GM12878 (cell line): ENCODE data around the gene ANAPC15. TPM values are rescaled to one million over a fixed set of nuclear protein-coding genes. Genes with fewer than 3 reads are reported as not detected.

Experiments
- CEBPB ChIP-seq, 2 experiments: fragments of 150-350 bp in 1 of 2; IDR thresholded peaks; 2 replicates each; pipeline ENCODE4 v1.6.1; 2012 to 2014; ENCODE audit warnings: low read depth in 2 of 2, low read length in 2 of 2, borderline replicate concordance in 1 of 2, inconsistent platforms in 1 of 2
- EED ChIP-seq: sonication (generic); IDR thresholded peaks from 2 replicates; pipeline ENCODE4 v1.6.1; 2016; ENCODE audit warnings: antibody characterized with exemption, low read depth
- EP300 ChIP-seq, 2 experiments: fragments of 150-350 bp in 1 of 2; IDR thresholded peaks; 2 replicates each; pipeline ENCODE4 v1.6.1; 2011 to 2012; ENCODE audit warnings: low read depth in 2 of 2, low read length in 2 of 2, borderline replicate concordance in 1 of 2, improper control_type of control experiment in 1 of 2, inconsistent platforms in 1 of 2; ENCODE audit not compliant: control insufficient read depth in 1 of 2
- EZH2 ChIP-seq: IDR thresholded peaks from 2 replicates; pipeline ENCODE4 v1.6.1; 2012; ENCODE audit warnings: low read depth, mild to moderate bottlenecking, control low read depth, inconsistent platforms, low read length, borderline replicate concordance; ENCODE audit not compliant: control insufficient read depth
- HCFC1 ChIP-seq: fragments of 150-350 bp; IDR thresholded peaks from 2 replicates; pipeline ENCODE4 v1.6.1; 2014; ENCODE audit warnings: low read length
- MEF2B ChIP-seq: fragments of 450-650 bp; IDR thresholded peaks from 2 replicates; pipeline ENCODE4 v1.6.1; 2018; ENCODE audit warnings: mild to moderate bottlenecking, moderate library complexity; ENCODE audit not compliant: partially characterized antibody, poor library complexity, severe bottlenecking
- PAX5 ChIP-seq: IDR thresholded peaks from 2 replicates; pipeline ENCODE4 v1.6.1; 2011; ENCODE audit warnings: low read depth, low read length, borderline replicate concordance
- POU2F2 ChIP-seq: IDR thresholded peaks from 3 replicates; pipeline ENCODE4 v1.6.1; 2011; ENCODE audit warnings: low read depth, mild to moderate bottlenecking, low read length, borderline replicate concordance
- RB1 ChIP-seq: fragments of 450-650 bp; formaldehyde crosslinking; IDR thresholded peaks from 2 replicates; pipeline ENCODE4 v1.6.1; 2017; ENCODE audit warnings: mild to moderate bottlenecking, borderline replicate concordance
- RBBP5 ChIP-seq: fragments of 200-600 bp; sonication (generic); conservative IDR thresholded peaks from 2 replicates; pipeline ENCODE4 v1.6.1; 2016
- STAT3 ChIP-seq: IDR thresholded peaks from 2 replicates; pipeline ENCODE4 v1.6.1; 2011; ENCODE audit warnings: low read depth, low read length, improper control_type of control experiment
- TCF12 ChIP-seq: IDR thresholded peaks from 2 replicates; pipeline ENCODE4 v1.6.1; 2011; ENCODE audit warnings: low read depth, mild to moderate bottlenecking, low read length
- YBX1 ChIP-seq: fragments of 450-650 bp; IDR thresholded peaks from 2 replicates; pipeline ENCODE4 v1.6.1; 2016; ENCODE audit warnings: antibody characterized with exemption
- ZBED1 ChIP-seq: IDR thresholded peaks from 2 replicates; pipeline ENCODE4 v1.6.1; 2016; ENCODE audit warnings: borderline replicate concordance
- ZNF24 ChIP-seq: fragments of 450-650 bp; IDR thresholded peaks from 2 replicates; pipeline ENCODE4 v1.6.1; 2017; ENCODE audit warnings: antibody characterized with exemption, mild to moderate bottlenecking
- polyA plus RNA-seq, 11 experiments: library from polyadenylated mRNA; depleted of rRNA in 4 of 11; unstranded in 6 of 11; stranded (reverse) in 5 of 11; fragments of >200 nt; fragmentation: Nextera tagmentation in 4 of 11; fragmentation: Illumina TruSeq in 1 of 11; extraction: Ambion mirVana in 4 of 11; extraction: Trizol in 1 of 11; gene quantifications; 1 replicate in 1 of 11; 2 replicates in 10 of 11; pipeline versions ENCODE4 v1.2.1 to v1.2.3, GENCODE V29; 2011 to 2016; ENCODE audit warnings: inconsistent platforms in 2 of 11, missing spikeins in 2 of 11, low read depth in 1 of 11
- total RNA-seq, 4 experiments: library from RNA; depleted of rRNA in 3 of 4; stranded (reverse); fragments of >200 nt in 3 of 4; fragmentation: Illumina TruSeq in 1 of 4; extraction: Trizol in 1 of 4; gene quantifications; 2 replicates each; pipeline versions ENCODE4 v1.2.1 to v1.2.3, GENCODE V29; 2013 to 2021
- TF ChIP-seq, protein P1 (sequence below): fragments of 450-650 bp; IDR thresholded peaks from 2 replicates; pipeline ENCODE4 v1.6.1; 2017; ENCODE audit warnings: mild to moderate bottlenecking, moderate library complexity
- TF ChIP-seq, protein P2 (sequence below): fragments of 450-650 bp; IDR thresholded peaks from 2 replicates; pipeline ENCODE4 v1.6.1; 2017; ENCODE audit warnings: mild to moderate bottlenecking, moderate library complexity
- TF ChIP-seq, protein P3 (sequence below): fragments of 450-650 bp; IDR thresholded peaks from 2 replicates; pipeline ENCODE4 v1.6.1; 2018; ENCODE audit warnings: borderline replicate concordance, mild to moderate bottlenecking; ENCODE audit not compliant: partially characterized antibody
- TF ChIP-seq, protein P4 (sequence below): fragments of 450-650 bp; IDR thresholded peaks from 2 replicates; pipeline ENCODE4 v1.6.1; 2017; ENCODE audit warnings: mild to moderate bottlenecking

Gene ANAPC15
- total and polyA plus RNA-seq, 10 of the 15 experiments (the other 5 are each of a cell fraction or from before 2014, with no cell fraction given) = 83.4 to 372 (median 103) TPM

GRCh38 chr11:72091292-72091691 is 21.2 kb downstream of the ANAPC15 start (continued):
- TF ChIP-seq EP300 (IDR thresholded peaks at IDR 0.05; ENCODE audit: borderline replicate concordance in 1 of 2, control insufficient read depth in 1 of 2, low read depth in 2 of 2, low read length in 2 of 2) (no peak), POU2F2 (no peak), ZBED1 (no peak), TCF12 (no peak), EZH2 (no peak), RB1 (no peak), STAT3 (no peak), CEBPB (IDR thresholded peaks at IDR 0.05; ENCODE audit: borderline replicate concordance in 1 of 2, low read depth in 2 of 2, low read length in 2 of 2) (no peak), EED (no peak), YBX1 (no peak), ZNF24 (no peak), PAX5 (no peak), RBBP5 (no peak), MEF2B (no peak), HCFC1 (no peak)
- TF ChIP-seq, protein P1, sequence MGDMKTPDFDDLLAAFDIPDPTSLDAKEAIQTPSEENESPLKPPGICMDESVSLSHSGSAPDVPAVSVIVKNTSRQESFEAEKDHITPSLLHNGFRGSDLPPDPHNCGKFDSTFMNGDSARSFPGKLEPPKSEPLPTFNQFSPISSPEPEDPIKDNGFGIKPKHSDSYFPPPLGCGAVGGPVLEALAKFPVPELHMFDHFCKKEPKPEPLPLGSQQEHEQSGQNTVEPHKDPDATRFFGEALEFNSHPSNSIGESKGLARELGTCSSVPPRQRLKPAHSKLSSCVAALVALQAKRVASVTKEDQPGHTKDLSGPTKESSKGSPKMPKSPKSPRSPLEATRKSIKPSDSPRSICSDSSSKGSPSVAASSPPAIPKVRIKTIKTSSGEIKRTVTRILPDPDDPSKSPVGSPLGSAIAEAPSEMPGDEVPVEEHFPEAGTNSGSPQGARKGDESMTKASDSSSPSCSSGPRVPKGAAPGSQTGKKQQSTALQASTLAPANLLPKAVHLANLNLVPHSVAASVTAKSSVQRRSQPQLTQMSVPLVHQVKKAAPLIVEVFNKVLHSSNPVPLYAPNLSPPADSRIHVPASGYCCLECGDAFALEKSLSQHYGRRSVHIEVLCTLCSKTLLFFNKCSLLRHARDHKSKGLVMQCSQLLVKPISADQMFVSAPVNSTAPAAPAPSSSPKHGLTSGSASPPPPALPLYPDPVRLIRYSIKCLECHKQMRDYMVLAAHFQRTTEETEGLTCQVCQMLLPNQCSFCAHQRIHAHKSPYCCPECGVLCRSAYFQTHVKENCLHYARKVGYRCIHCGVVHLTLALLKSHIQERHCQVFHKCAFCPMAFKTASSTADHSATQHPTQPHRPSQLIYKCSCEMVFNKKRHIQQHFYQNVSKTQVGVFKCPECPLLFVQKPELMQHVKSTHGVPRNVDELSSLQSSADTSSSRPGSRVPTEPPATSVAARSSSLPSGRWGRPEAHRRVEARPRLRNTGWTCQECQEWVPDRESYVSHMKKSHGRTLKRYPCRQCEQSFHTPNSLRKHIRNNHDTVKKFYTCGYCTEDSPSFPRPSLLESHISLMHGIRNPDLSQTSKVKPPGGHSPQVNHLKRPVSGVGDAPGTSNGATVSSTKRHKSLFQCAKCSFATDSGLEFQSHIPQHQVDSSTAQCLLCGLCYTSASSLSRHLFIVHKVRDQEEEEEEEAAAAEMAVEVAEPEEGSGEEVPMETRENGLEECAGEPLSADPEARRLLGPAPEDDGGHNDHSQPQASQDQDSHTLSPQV = peak; percentile 67; the same call in 1 of the 2 replicates
- TF ChIP-seq, protein P2, sequence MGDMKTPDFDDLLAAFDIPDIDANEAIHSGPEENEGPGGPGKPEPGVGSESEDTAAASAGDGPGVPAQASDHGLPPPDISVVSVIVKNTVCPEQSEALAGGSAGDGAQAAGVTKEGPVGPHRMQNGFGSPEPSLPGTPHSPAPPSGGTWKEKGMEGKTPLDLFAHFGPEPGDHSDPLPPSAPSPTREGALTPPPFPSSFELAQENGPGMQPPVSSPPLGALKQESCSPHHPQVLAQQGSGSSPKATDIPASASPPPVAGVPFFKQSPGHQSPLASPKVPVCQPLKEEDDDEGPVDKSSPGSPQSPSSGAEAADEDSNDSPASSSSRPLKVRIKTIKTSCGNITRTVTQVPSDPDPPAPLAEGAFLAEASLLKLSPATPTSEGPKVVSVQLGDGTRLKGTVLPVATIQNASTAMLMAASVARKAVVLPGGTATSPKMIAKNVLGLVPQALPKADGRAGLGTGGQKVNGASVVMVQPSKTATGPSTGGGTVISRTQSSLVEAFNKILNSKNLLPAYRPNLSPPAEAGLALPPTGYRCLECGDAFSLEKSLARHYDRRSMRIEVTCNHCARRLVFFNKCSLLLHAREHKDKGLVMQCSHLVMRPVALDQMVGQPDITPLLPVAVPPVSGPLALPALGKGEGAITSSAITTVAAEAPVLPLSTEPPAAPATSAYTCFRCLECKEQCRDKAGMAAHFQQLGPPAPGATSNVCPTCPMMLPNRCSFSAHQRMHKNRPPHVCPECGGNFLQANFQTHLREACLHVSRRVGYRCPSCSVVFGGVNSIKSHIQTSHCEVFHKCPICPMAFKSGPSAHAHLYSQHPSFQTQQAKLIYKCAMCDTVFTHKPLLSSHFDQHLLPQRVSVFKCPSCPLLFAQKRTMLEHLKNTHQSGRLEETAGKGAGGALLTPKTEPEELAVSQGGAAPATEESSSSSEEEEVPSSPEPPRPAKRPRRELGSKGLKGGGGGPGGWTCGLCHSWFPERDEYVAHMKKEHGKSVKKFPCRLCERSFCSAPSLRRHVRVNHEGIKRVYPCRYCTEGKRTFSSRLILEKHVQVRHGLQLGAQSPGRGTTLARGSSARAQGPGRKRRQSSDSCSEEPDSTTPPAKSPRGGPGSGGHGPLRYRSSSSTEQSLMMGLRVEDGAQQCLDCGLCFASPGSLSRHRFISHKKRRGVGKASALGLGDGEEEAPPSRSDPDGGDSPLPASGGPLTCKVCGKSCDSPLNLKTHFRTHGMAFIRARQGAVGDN = no peak
- TF ChIP-seq, protein P3, sequence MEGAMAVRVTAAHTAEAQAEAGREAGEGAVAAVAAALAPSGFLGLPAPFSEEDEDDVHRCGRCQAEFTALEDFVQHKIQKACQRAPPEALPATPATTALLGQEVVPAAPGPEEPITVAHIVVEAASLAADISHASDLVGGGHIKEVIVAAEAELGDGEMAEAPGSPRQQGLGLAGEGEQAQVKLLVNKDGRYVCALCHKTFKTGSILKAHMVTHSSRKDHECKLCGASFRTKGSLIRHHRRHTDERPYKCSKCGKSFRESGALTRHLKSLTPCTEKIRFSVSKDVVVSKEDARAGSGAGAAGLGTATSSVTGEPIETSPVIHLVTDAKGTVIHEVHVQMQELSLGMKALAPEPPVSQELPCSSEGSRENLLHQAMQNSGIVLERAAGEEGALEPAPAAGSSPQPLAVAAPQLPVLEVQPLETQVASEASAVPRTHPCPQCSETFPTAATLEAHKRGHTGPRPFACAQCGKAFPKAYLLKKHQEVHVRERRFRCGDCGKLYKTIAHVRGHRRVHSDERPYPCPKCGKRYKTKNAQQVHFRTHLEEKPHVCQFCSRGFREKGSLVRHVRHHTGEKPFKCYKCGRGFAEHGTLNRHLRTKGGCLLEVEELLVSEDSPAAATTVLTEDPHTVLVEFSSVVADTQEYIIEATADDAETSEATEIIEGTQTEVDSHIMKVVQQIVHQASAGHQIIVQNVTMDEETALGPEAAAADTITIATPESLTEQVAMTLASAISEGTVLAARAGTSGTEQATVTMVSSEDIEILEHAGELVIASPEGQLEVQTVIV = no peak
- TF ChIP-seq, protein P4, sequence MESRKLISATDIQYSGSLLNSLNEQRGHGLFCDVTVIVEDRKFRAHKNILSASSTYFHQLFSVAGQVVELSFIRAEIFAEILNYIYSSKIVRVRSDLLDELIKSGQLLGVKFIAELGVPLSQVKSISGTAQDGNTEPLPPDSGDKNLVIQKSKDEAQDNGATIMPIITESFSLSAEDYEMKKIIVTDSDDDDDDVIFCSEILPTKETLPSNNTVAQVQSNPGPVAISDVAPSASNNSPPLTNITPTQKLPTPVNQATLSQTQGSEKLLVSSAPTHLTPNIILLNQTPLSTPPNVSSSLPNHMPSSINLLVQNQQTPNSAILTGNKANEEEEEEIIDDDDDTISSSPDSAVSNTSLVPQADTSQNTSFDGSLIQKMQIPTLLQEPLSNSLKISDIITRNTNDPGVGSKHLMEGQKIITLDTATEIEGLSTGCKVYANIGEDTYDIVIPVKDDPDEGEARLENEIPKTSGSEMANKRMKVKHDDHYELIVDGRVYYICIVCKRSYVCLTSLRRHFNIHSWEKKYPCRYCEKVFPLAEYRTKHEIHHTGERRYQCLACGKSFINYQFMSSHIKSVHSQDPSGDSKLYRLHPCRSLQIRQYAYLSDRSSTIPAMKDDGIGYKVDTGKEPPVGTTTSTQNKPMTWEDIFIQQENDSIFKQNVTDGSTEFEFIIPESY = no peak
